Liver (tissue), 9 donors: Measurements from ENCODE around the gene GALNT10. TPM values are rescaled to one million over a fixed set of nuclear protein-coding genes. Genes with fewer than 3 reads are reported as not detected.

Experiments used
- DNase-seq: peaks from one replicate; pipeline ENCODE4 v3.0.0-alpha.2; 2017; ENCODE audit warnings: low spot score
- H3K27ac ChIP-seq, 2 donors: one replicate each; pipeline ENCODE4 v1.7.0; 2013; ENCODE audit warnings: inconsistent platforms in 2 of 2, low read length in 2 of 2, control low read depth in 1 of 2, low read depth in 1 of 2, mild to moderate bottlenecking in 1 of 2
- H3K27me3 ChIP-seq, 4 donors: one replicate each; pipeline versions ENCODE4 v1.6.1 to v1.7.0; 2013; ENCODE audit warnings: low read length in 3 of 4, inconsistent platforms in 1 of 4, mild to moderate bottlenecking in 1 of 4, moderate library complexity in 1 of 4; ENCODE audit not compliant: control insufficient read depth in 4 of 4, insufficient read depth in 4 of 4
- H3K36me3 ChIP-seq, 4 donors: one replicate each; pipeline versions ENCODE4 v1.6.1 to v1.7.0; 2013; ENCODE audit warnings: low read length in 3 of 4, mild to moderate bottlenecking in 3 of 4, low read depth in 1 of 4, moderate library complexity in 1 of 4; ENCODE audit not compliant: control insufficient read depth in 4 of 4, insufficient read depth in 3 of 4
- H3K4me1 ChIP-seq, 4 donors: one replicate each; pipeline versions ENCODE4 v1.6.1 to v1.7.0; 2013; ENCODE audit warnings: low read length in 3 of 4, mild to moderate bottlenecking in 3 of 4, moderate library complexity in 1 of 4; ENCODE audit not compliant: control insufficient read depth in 4 of 4, insufficient read depth in 4 of 4
- H3K4me3 ChIP-seq, 3 donors: one replicate each; pipeline versions ENCODE4 v1.6.1 to v1.7.0; 2013; ENCODE audit warnings: low read length in 3 of 3, control low read depth in 1 of 3, low read depth in 1 of 3, mild to moderate bottlenecking in 1 of 3
- H3K9ac ChIP-seq, 2 donors: one replicate each; pipeline ENCODE4 v1.7.0; 2013; ENCODE audit warnings: low read length in 2 of 2, mild to moderate bottlenecking in 2 of 2, moderate library complexity in 2 of 2, control low read depth in 1 of 2, low read depth in 1 of 2
- H3K9me3 ChIP-seq, 4 donors: one replicate each; pipeline versions ENCODE4 v1.6.1 to v1.7.0; 2013; ENCODE audit warnings: low read length in 3 of 4; ENCODE audit not compliant: control insufficient read depth in 4 of 4
- ATF3 ChIP-seq: IDR thresholded peaks from 2 replicates; pipeline ENCODE4 v1.6.1; 2016; ENCODE audit warnings: antibody characterized with exemption
- CTCF ChIP-seq: fragments of 150-350 bp; IDR thresholded peaks from 2 replicates; pipeline ENCODE4 v1.5.1; 2017; ENCODE audit warnings: improper control_type of control experiment, low read depth, low read length; ENCODE audit not compliant: missing input control
- EGR1 ChIP-seq, 2 donors: IDR thresholded peaks; 2 replicates each; pipeline ENCODE4 v1.6.1; 2016 to 2018; ENCODE audit warnings: antibody characterized with exemption in 2 of 2, low read depth in 2 of 2
- FOXA1 ChIP-seq: IDR thresholded peaks from 2 replicates; pipeline ENCODE4 v1.6.1; 2016; ENCODE audit warnings: antibody characterized with exemption
- FOXA2 ChIP-seq: IDR thresholded peaks from 2 replicates; pipeline ENCODE4 v1.6.1; 2016; ENCODE audit warnings: antibody characterized with exemption
- GABPA ChIP-seq, 2 donors: IDR thresholded peaks in 1 of 2; conservative IDR thresholded peaks in 1 of 2; 2 replicates each; pipeline ENCODE4 v1.6.1; 2016; ENCODE audit warnings: antibody characterized with exemption in 2 of 2, mild to moderate bottlenecking in 1 of 2, moderate library complexity in 1 of 2
- HNF4A ChIP-seq, 2 donors: conservative IDR thresholded peaks; 2 replicates each; pipeline ENCODE4 v1.6.1; 2016; ENCODE audit warnings: antibody characterized with exemption in 2 of 2, mild to moderate bottlenecking in 2 of 2
- HNF4G ChIP-seq: IDR thresholded peaks from 2 replicates; pipeline ENCODE4 v1.6.1; 2016; ENCODE audit warnings: antibody characterized with exemption
- JUND ChIP-seq, 2 donors: IDR thresholded peaks; 2 replicates each; pipeline ENCODE4 v1.6.1; 2016; ENCODE audit warnings: antibody characterized with exemption in 2 of 2
- NR2F2 ChIP-seq: IDR thresholded peaks from 2 replicates; pipeline ENCODE4 v1.6.1; 2016; ENCODE audit warnings: antibody characterized with exemption
- REST ChIP-seq: IDR thresholded peaks from 2 replicates; pipeline ENCODE4 v1.6.1; 2016; ENCODE audit warnings: antibody characterized with exemption, mild to moderate bottlenecking
- RXRA ChIP-seq, 2 donors: IDR thresholded peaks; 2 replicates each; pipeline ENCODE4 v1.6.1; 2017 to 2018; ENCODE audit warnings: antibody characterized with exemption in 2 of 2, mild to moderate bottlenecking in 1 of 2
- SP1 ChIP-seq: IDR thresholded peaks from 2 replicates; pipeline ENCODE4 v1.6.1; 2018; ENCODE audit warnings: antibody characterized with exemption, mild to moderate bottlenecking
- TAF1 ChIP-seq: conservative IDR thresholded peaks from 2 replicates; pipeline ENCODE4 v1.6.1; 2016; ENCODE audit warnings: antibody characterized with exemption, mild to moderate bottlenecking
- YY1 ChIP-seq: IDR thresholded peaks from 2 replicates; pipeline ENCODE4 v1.6.1; 2016; ENCODE audit warnings: antibody characterized with exemption, mild to moderate bottlenecking
- ZBTB33 ChIP-seq: IDR thresholded peaks from 2 replicates; pipeline ENCODE4 v1.6.1; 2016; ENCODE audit warnings: antibody characterized with exemption
- WGBS: extraction: QIAGEN DNeasy Blood & Tissue Kit; methylation state at CpG from one replicate; pipeline ENCODE4 v1.1.7; 2013; 5-methylcytosine and 5-hydroxymethylcytosine counted together
- polyA plus RNA-seq, 2 donors: library from polyadenylated mRNA; stranded (reverse) in 1 of 2; unstranded in 1 of 2; fragments of 200-250 nt in 1 of 2; fragments of >200 nt in 1 of 2; fragmentation: Nextera tagmentation in 1 of 2; extraction: Ambion mirVana in 1 of 2; gene quantifications; one replicate each; pipeline versions ENCODE4 v1.2.1 to v1.2.3, GENCODE V29; 2013 to 2015
- total RNA-seq, 2 donors: library from RNA; depleted of rRNA; stranded (reverse); fragments of >200 nt; gene quantifications; one replicate each; pipeline ENCODE4 v1.2.3, GENCODE V29; 2014
- donor health status: healthy.
- donor health status: healthy.
- donor health status: healthy.
- donor health status: healthy.
- donor health status: healthy.

GALNT10 gene
- total and polyA plus RNA-seq, 4 donors: 1.1 to 17.8 (median 5.3) TPM

GRCh38 chr5:154312000-154312399 is 121.5 kb downstream of the GALNT10 start:
- Histone ChIP-seq H3K4me1 (no peaks in the 10 kb centered on the region), H3K36me3 (no peaks in the 10 kb centered on the region), H3K27ac (no peak overlapping the region), H3K9me3 (no peaks in the 10 kb centered on the region), H3K4me3 (no peak overlapping the region), H3K27me3 (no peaks in the 10 kb centered on the region), H3K9ac (no peak overlapping the region)
- WGBS: 97% methylated on average over 3 of the region's 3 CpGs
- TF ChIP-seq REST (no peak), HNF4A (conservative IDR thresholded peaks at IDR 0.05) (no peak), TAF1 (no peak), EGR1 (IDR thresholded peaks at IDR 0.05; ENCODE audit: low read depth in 2 of 2) (no peak), FOXA2 (no peak), JUND (IDR thresholded peaks at IDR 0.05) (no peak), RXRA (IDR thresholded peaks at IDR 0.05) (no peak), ATF3 (no peak), GABPA (IDR thresholded peaks at IDR 0.05 in 1 of 2, conservative IDR thresholded peaks at IDR 0.05 in 1 of 2) (no peak), FOXA1 (no peak), CTCF (no peak), NR2F2 (no peak), SP1 (no peak), ZBTB33 (no peak), HNF4G (no peak), YY1 (no peak)
- DNase-seq: no peak

GRCh38 chr5:154312576-154312975 is 122.0 kb downstream of the GALNT10 start:
- Histone ChIP-seq H3K27me3 (no peaks in the 10 kb centered on the region), H3K9me3 (no peaks in the 10 kb centered on the region), H3K4me1 (no peaks in the 10 kb centered on the region), H3K9ac (no peak overlapping the region), H3K27ac (no peak overlapping the region), H3K4me3 (no peak overlapping the region), H3K36me3 (no peaks in the 10 kb centered on the region)
- TF ChIP-seq FOXA2: no peak
- no peak for TF ChIP-seq NR2F2
- DNase-seq: no peak
